Activated CD8-positive, alpha-beta memory T cell treated with anti-CD3 and anti-CD28 coated beads for 1 hour (primary cell): ENCODE data around the gene CD22.
"Not testable (repeated sequence)": the region's sequence is repeated elsewhere in the genome, so short reads cannot be mapped to it uniquely, and the experiment has no call there.

Experiments used
- DNase-seq, 2 donors: peaks; one replicate each; pipeline ENCODE4 v3.0.0-alpha.2; 2020; ENCODE audit warnings: low read depth in 1 of 2; ENCODE audit errors: extremely low read depth in 1 of 2

Gene CD22

GRCh38 chr19:35328851-35329285 lies at the start of gene CD22:
TSS of gene CD22 (plus strand) at chr19:35329187. CDS start at chr19:35332041, 2,854 bp downstream.
- DNase-seq: no peak

- DNase-seq: no peak
Measured at GRCh38 chr19:35279374-35279773, 49.6 kb upstream of the CD22 start.

DNA sequence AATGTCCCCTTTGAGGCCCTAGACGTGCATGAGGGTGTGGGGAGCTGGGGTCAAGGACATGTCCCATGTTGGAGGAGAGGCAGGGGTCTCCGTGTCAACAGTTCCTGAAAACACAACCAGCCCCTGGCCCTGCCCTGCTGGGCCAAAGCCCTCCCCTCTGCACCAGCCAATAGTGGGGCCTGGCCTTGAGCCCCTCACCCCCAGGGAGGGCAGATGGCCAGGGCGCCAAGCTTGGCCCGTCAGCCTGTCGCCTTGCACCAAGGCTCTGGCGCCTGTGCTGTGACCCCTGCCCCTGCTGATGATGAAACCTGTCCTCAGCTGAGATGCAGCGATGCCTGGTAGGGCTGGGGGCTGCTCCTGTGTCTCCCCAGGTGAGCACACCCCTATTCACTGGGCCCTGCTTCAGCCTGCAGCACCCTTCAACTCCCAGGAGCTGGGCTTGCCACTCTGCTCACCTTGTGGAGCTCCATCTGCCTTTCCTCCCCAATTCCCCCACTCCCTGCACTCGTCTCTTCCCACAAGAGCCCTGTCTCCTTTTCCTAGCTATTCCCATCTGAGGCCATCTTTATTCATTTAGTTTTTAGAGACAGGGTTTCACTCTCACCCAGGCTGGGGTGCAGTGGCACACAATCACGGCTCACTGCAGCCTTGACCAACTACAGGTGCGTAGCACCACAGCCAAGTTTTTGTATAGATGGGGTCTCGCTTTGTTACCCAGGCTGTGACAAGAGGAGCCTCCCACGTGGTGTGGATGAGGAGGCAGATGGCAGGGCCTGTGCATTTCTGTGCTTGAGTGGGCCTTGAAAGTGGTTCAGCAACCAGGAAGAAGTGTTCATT lies 48.8 kb upstream of the CD22 start:
- no peak for DNase-seq

DNA sequence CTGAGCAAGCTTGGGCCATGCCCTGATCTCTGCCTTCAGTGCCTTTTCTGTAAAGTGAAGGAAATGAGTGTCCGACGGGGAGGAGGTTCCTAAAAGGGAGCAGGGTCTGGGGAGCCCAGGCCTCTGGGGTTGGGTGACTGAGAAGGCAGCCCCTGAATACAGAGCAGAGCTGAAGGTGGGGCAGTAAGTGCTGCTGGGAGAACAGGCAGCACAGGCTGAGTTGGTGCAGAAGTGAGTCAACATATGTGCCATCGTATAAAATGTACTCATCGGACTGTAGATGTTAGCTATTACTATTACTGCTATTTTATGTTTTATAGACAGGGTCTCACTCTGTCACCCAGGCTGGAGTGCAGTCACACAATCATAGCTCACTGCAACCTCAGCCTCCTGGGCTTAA lies 47.7 kb upstream of the CD22 start:
- no peak for DNase-seq

DNA sequence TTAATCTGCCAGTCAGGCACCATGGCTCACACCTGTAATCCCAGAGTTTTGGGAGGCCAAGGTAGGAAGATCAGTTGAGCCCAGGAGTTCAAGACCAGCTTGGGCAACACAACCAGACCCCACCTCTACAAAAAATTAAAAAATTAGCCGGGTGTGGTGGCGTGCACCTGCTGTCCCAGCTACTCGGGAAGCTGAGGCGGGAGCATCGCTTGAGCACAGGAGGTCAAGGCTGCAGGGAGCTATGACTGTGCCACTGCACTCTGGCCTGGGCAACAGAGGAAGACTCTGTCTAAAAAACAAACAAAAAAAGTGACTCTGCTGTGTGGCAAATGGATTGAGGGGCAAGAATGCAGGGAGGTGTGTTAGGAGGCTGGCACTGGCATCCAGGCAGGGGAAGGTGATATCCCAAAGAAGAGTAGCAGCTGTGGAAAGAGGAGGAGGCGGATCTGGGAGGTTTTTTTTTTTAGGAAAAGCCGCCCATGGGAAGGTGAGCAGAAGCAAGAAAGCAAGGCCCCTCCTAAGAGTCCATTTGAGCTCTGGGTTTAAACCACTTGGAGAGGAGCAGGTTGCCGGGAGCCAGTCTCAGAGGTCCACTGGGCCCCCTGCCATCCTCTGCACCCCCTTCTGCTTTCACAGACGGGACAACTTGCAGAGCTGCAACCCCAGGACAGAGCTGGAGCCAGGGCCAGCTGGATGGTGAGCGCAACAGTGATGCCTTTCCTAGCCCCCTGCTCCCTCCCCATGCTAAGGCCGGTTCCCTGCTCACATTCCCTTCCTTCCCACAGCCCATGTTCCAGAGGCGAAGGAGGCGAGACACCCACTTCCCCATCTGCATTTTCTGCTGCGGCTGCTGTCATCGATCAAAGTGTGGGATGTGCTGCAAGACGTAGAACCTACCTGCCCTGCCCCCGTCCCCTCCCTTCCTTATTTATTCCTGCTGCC lies 44.6 kb upstream of the CD22 start:
- no peak for DNase-seq

- DNase-seq: no peak
Measured at GRCh38 chr19:35285095-35285449, 43.9 kb upstream of the CD22 start.

DNA sequence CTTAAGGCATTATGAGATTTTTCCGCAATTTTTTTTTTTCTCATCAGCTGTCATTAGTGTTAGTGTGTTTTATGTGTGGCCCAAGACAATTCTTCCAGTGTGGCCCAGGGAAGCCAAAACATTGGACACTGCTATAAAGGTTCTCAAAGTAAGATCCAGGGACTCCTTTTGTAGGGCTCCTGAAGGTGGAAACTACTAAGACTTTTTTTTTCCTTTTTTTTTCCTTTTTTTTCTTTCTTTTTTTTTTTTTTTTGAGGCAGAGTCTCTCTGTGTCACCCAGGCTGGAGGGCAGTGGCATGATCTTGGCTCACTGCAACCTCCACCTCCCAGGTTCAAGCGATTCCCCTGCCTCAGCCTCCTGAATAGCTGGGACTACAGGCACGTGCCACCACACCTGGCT lies 43.5 kb upstream of the CD22 start:
- DNase-seq: not testable (repeated sequence)

- DNase-seq: not testable (repeated sequence)
Measured at GRCh38 chr19:35286101-35286500, 42.9 kb upstream of the CD22 start.

GRCh38 chr19:35287713-35288112 lies 41.3 kb upstream of the CD22 start:
- DNase-seq: no peak

- no peak for DNase-seq
Measured at GRCh38 chr19:35288331-35288730, 40.7 kb upstream of the CD22 start.

DNA sequence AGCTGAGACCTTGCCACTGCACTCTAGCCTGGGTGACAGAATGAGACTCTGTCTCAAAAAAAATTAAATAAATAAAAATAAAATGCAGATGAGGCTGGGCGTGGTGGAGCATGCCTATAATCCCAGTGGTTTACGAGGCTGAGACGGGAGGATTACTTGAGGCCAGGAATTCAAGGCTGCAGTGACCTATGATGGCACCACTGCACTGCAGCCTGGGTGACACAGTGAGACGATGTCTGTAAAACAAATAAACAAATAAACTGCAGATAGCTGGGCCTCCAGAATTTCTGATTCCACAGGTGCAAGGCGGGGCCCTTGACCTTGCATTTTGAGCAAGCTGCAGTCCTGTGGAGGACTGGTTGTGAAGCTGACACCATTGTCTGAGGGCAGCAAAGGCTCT lies 40.1 kb upstream of the CD22 start:
- DNase-seq: no peak

DNA sequence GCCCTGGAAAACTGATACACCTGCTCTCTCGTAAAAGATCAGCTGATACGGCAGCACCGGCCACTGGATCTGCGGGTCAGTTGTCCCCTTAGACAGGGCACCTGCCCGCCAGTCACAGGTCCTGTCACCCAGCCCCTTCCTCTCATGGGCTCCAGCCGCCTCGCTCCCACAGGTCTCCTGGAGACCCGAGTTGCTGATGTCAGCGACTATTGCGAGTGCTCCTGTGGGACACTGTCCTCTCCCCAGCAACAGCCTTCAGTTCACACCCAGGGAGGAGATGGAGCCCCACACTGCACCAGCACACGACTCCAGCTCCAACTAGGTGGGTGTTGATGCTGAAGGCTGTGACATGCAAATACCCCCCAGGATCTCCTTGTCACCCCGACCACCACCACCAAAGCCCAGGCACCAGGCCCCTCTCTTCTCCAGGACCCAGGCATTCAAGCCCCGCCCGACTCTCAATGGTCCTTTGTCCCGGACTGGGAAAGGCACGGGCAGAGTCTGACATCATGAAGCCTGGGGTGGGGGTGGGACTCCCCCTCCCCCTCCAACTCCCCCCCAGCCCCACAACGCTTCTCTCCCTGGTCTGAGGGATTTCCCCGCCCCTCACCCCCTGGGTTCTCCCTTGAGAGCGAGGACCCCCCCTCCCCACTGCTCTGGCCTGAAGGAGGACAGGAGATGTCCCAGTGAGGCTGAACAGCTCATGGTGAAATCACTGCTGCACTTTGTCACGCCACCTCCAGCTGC lies 38.4 kb upstream of the CD22 start:
- no peak for DNase-seq

GRCh38 chr19:35291259-35291658 lies 37.7 kb upstream of the CD22 start:
- DNase-seq: no peak

DNA sequence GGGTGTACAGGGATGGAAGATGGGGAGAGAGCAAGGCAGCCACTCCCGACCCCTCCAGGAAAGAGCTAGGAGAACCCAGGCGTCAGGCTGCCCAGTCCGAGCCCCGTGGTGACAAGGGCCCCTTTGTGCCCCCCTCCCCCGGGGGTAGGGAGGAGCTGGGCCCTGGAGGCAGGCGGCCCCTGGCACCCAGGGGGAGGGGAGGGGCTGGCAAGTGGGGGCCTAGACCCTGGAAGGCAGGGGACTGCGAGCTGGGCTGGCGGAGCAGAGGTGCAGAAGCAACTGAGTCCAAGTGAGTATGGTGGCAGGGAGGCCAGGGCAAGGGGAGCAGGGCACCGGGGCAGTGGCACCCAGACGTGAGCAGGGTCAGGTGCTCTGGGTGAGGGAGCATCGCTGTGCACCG lies 37.1 kb upstream of the CD22 start, which contains the start of gene MAG:
TSS of gene MAG (plus strand) at position 246 of the 400 bp plus-strand sequence. CDS start 3,248 bp downstream, outside the sequence.
- no peak for DNase-seq

DNA sequence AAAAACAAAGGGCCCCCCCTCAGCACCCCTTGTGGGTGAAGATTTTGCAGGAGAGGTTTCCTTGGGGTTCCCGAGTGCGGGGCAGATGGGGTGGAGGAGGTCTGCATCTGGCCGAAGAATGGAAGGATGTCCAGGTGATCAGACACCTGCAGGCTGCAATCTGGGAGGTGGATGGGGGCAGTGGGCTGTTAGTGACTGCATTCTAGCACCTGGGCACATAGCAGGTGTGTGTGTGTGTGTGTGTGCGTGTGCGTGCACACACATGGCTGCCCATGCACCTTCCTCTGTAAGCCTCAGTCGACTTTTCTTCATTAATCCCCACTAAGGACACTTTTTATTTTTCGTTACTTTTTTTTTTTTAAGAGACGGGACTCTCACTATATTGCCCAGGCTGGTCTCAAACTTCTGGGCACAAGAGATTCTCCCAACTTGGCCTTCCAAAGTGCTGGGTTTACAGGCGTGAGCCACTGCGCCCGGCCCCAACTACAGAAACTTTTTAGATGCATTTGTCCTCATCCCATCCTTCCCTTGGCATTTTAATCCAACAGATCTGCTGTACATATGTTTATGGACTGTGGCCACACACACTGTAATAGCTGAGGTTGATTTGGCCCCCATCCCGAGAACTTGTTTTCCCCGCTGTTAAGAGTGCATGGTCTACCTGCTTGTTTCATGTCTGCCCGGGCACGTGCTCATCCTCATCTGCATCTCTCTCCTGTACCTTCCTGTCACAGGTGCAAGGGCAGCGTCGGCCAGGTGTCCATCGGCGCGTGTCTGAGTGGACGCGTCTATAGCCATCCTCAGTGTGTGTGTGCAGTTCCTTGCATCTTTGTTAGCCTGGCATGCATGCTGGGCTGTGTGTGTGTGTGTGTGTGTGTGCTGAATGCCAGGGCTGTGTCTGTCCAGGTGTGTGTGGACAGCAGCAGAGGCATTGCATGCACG lies 36.3 kb upstream of the CD22 start:
- no peak for DNase-seq

DNA sequence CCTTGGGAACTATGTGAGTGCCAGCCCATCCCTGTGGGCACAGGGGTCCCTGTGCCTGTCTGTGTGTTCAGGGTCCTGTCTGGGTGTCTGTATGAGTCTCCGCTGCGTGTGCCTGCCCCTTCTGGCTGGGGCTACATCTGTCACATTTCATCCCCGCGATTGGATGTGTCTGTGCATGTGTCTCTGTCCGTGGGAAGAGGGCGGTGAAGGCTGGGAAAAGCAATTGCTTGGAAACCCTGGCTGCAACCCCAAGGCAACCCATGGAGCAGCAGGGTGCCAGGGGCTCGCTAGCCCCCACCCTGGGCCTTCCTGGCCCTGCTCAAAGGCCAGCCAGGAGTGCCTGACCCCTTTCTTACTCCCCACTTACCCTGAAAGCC lies 35.6 kb upstream of the CD22 start:
- no peak for DNase-seq

GRCh38 chr19:35293808-35294207 lies 35.2 kb upstream of the CD22 start:
- no peak for DNase-seq

DNA sequence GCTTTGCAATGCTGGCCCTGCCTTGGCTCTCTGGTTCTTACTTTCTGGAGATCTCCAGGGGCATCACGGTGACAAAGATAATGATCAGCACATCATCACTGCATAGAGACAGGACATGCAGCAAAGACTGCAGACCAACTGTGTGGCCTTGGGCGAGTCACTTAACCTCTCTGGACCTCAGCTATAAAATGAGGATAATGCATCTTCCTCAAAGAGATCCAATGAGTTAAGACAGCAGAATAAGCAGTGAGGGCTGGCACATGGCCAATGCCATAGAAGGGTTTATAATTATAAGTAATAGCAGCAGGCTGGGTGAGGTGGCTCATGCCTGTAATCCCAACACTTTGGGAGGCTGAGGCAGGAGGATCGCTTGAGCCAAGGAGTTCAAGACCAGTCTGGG lies 34.7 kb upstream of the CD22 start:
- no peak for DNase-seq

GRCh38 chr19:35294859-35295791 lies 33.9 kb upstream of the CD22 start:
- DNase-seq: no peak
